Loucy (cell line): ENCODE results near the gene IGF2.

Experiments
- EZH2phosphoT487 ChIP-seq: fragments of 200-600 bp; IDR thresholded peaks from 2 replicates; pipeline ENCODE4 v1.6.1; 2018; ENCODE audit warnings: antibody characterized with exemption, mild to moderate bottlenecking, moderate library complexity, borderline replicate concordance
- TF ChIP-seq, protein P1 (sequence below): fragments of 200-600 bp; sonication (generic); conservative IDR thresholded peaks from 2 replicates; pipeline ENCODE4 v1.5.1; 2014; ENCODE audit warnings: mild to moderate bottlenecking, antibody characterized with exemption, low read length

- TF ChIP-seq, protein P1, sequence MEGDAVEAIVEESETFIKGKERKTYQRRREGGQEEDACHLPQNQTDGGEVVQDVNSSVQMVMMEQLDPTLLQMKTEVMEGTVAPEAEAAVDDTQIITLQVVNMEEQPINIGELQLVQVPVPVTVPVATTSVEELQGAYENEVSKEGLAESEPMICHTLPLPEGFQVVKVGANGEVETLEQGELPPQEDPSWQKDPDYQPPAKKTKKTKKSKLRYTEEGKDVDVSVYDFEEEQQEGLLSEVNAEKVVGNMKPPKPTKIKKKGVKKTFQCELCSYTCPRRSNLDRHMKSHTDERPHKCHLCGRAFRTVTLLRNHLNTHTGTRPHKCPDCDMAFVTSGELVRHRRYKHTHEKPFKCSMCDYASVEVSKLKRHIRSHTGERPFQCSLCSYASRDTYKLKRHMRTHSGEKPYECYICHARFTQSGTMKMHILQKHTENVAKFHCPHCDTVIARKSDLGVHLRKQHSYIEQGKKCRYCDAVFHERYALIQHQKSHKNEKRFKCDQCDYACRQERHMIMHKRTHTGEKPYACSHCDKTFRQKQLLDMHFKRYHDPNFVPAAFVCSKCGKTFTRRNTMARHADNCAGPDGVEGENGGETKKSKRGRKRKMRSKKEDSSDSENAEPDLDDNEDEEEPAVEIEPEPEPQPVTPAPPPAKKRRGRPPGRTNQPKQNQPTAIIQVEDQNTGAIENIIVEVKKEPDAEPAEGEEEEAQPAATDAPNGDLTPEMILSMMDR = no peak
- TF ChIP-seq EZH2phosphoT487 = no peak
Measured at GRCh38 chr11:2164081-2164480, 24.9 kb upstream of the IGF2 start.
